A549 (cell line): ENCODE measurements around the gene DEFB131B. TPM values are rescaled to one million over a fixed set of nuclear protein-coding genes. Genes with fewer than 3 reads are reported as not detected.

Experiments used
- ATAC-seq, 2 experiments: fragments of 200-7000 bp in 1 of 2; fragments of >200 bp in 1 of 2; cut with Nextera tagmentation in 1 of 2; cut with Tn5 transposase in 1 of 2; 3 replicates each; pipeline versions ENCODE4 v1.8.0 to v1.9.1; 2018 to 2020; ENCODE audit warnings: mild to moderate bottlenecking in 1 of 2, moderate library complexity in 1 of 2
- CTCF ChIA-PET: fragments of 300-600 bp; sonication (Branson Sonifier 250); formaldehyde crosslinking; extraction: SDS; loops from one replicate; lab custom pipeline; 2021; ENCODE audit warnings: antibody characterized with exemption, inconsistent platforms; lab: Yijun Ruan, JAX
- POLR2A ChIA-PET: fragments of 350-600 bp; formaldehyde crosslinking; extraction: SDS; loops from one replicate; lab custom pipeline; 2021; ENCODE audit warnings: antibody characterized with exemption, inconsistent platforms; lab: Yijun Ruan, JAX
- DNase-seq, 2 experiments: peaks; one replicate each; pipeline versions ENCODE4 v3.0.0 to v3.0.0-alpha.2; 2011 to 2016; ENCODE audit warnings: low read depth in 1 of 2, low spot score in 1 of 2
- FAIRE-seq: peaks from 2 replicates; lab custom pipeline; 2011; peaks lifted over from hg19 to GRCh38; lab: Jason Lieb, UNC
- H3K27ac ChIP-seq, 2 experiments: fragments of >200 bp; sonication (Bioruptor Twin); formaldehyde crosslinking; 3 replicates each; pipeline ENCODE4 v1.5.1; 2016 to 2017
- H3K4me1 ChIP-seq: fragments of >200 bp; sonication (Bioruptor Twin); formaldehyde crosslinking; 3 replicates; pipeline ENCODE4 v1.6.1; 2016
- H3K4me2 ChIP-seq: fragments of >200 bp; sonication (Bioruptor Twin); formaldehyde crosslinking; 3 replicates; pipeline ENCODE4 v1.6.1; 2016
- H3K4me3 ChIP-seq: fragments of >200 bp; sonication (Bioruptor Twin); formaldehyde crosslinking; 3 replicates; pipeline ENCODE4 v1.5.1; 2016
- H3K9me3 ChIP-seq: fragments of >200 bp; sonication (Bioruptor Twin); formaldehyde crosslinking; 3 replicates; pipeline ENCODE4 v1.6.1; 2016
- BHLHE40 ChIP-seq: IDR thresholded peaks from 2 replicates; pipeline ENCODE4 v1.6.1; 2012; ENCODE audit warnings: low read depth, low read length, inconsistent platforms
- CEBPB ChIP-seq, 2 experiments: fragments of >200 bp in 1 of 2; sonication (Bioruptor Twin) in 1 of 2; formaldehyde crosslinking in 1 of 2; IDR thresholded peaks; 2 replicates each; pipeline ENCODE4 v1.6.1; 2012 to 2016
- CHD2 ChIP-seq: fragments of 150-350 bp; IDR thresholded peaks from 2 replicates; pipeline ENCODE4 v1.6.1; 2014; ENCODE audit warnings: low read length; ENCODE audit not compliant: partially characterized antibody
- CHD4 ChIP-seq: fragments of 200-600 bp; sonication (generic); IDR thresholded peaks from 2 replicates; pipeline ENCODE4 v1.6.1; 2016; ENCODE audit warnings: antibody characterized with exemption, mild to moderate bottlenecking, borderline replicate concordance
- E2F6 ChIP-seq: IDR thresholded peaks from 2 replicates; pipeline ENCODE4 v1.6.1; 2012; ENCODE audit warnings: low read depth, borderline replicate concordance
- EHMT2 ChIP-seq: fragments of 200-600 bp; sonication (generic); IDR thresholded peaks from 2 replicates; pipeline ENCODE4 v1.6.1; 2016; ENCODE audit warnings: antibody characterized with exemption, low read depth, mild to moderate bottlenecking, moderate library complexity
- ELK1 ChIP-seq: fragments of 150-350 bp; IDR thresholded peaks from 2 replicates; pipeline ENCODE4 v1.6.1; 2014; ENCODE audit warnings: low read depth, mild to moderate bottlenecking, low read length
- EP300 ChIP-seq, 2 experiments: fragments of >200 bp; sonication (Bioruptor Twin); formaldehyde crosslinking; IDR thresholded peaks; 2 replicates in 1 of 2; 3 replicates in 1 of 2; pipeline ENCODE4 v1.6.1; 2016 to 2017
- ESRRA ChIP-seq: fragments of 150-350 bp; IDR thresholded peaks from 2 replicates; pipeline ENCODE4 v1.6.1; 2014; ENCODE audit warnings: mild to moderate bottlenecking, low read length, borderline replicate concordance
- FOXS1 ChIP-seq: fragments of 250-450 bp; sonication (Bioruptor Pico); IDR thresholded peaks from 2 replicates; pipeline ENCODE4 v1.5.0; 2020; ENCODE audit warnings: mild to moderate bottlenecking, moderate library complexity
- HDAC2 ChIP-seq: fragments of 200-600 bp; sonication (generic); IDR thresholded peaks from 2 replicates; pipeline ENCODE4 v1.6.1; 2016
- HOXB5 ChIP-seq: fragments of 250-450 bp; sonication (Bioruptor Pico); IDR thresholded peaks from 2 replicates; pipeline ENCODE4 v1.5.0; 2020; ENCODE audit warnings: mild to moderate bottlenecking, moderate library complexity
- JUN ChIP-seq, 2 experiments: fragments of >200 bp; sonication (Bioruptor Twin); formaldehyde crosslinking; IDR thresholded peaks; 2 replicates in 1 of 2; 3 replicates in 1 of 2; pipeline ENCODE4 v1.6.1; 2016 to 2017
- KDM5A ChIP-seq: fragments of 200-600 bp; sonication (generic); IDR thresholded peaks from 2 replicates; pipeline ENCODE4 v1.6.1; 2016; ENCODE audit warnings: antibody characterized with exemption, mild to moderate bottlenecking
- MAFK ChIP-seq: fragments of 450-650 bp; IDR thresholded peaks from 2 replicates; pipeline ENCODE4 v1.6.1; 2014; ENCODE audit not compliant: partially characterized antibody
- MAX ChIP-seq: IDR thresholded peaks from 2 replicates; pipeline ENCODE4 v1.6.1; 2012
- MYC ChIP-seq: IDR thresholded peaks from 2 replicates; pipeline ENCODE4 v1.6.1; 2012; ENCODE audit warnings: mild to moderate bottlenecking, inconsistent platforms, low read length, improper control_type of control experiment, borderline replicate concordance
- NFE2L2 ChIP-seq: fragments of 150-350 bp; conservative IDR thresholded peaks from 2 replicates; pipeline ENCODE4 v1.6.1; 2014; ENCODE audit warnings: low read length
- NPAS2 ChIP-seq: fragments of 250-450 bp; sonication (Bioruptor Pico); IDR thresholded peaks from 2 replicates; pipeline ENCODE4 v1.8.0; 2022; ENCODE audit warnings: mild to moderate bottlenecking, moderate library complexity, borderline replicate concordance
- POLR2AphosphoS2 ChIP-seq: conservative IDR thresholded peaks from 2 replicates; pipeline ENCODE4 v1.6.1; 2012; ENCODE audit warnings: low read length, improper control_type of control experiment, inconsistent platforms
- RAD21 ChIP-seq, 2 experiments: fragments of >200 bp in 1 of 2; sonication (Bioruptor Twin) in 1 of 2; formaldehyde crosslinking in 1 of 2; IDR thresholded peaks in 1 of 2; conservative IDR thresholded peaks in 1 of 2; 2 replicates in 1 of 2; 3 replicates in 1 of 2; pipeline ENCODE4 v1.6.1; 2012 to 2018; ENCODE audit warnings: inconsistent platforms in 1 of 2
- RCOR1 ChIP-seq: fragments of 150-350 bp; IDR thresholded peaks from 2 replicates; pipeline ENCODE4 v1.6.1; 2014; ENCODE audit warnings: antibody characterized with exemption, low read length, low read depth
- SMC3 ChIP-seq: fragments of >200 bp; sonication (Bioruptor Twin); formaldehyde crosslinking; IDR thresholded peaks from 3 replicates; pipeline ENCODE4 v1.6.1; 2018; ENCODE audit warnings: inconsistent platforms
- SREBF2 ChIP-seq: fragments of 450-650 bp; IDR thresholded peaks from 2 replicates; pipeline ENCODE4 v1.6.1; 2014; ENCODE audit warnings: mild to moderate bottlenecking, moderate library complexity
- TFCP2L1 ChIP-seq: fragments of 250-450 bp; sonication (Bioruptor Pico); IDR thresholded peaks from 2 replicates; pipeline ENCODE4 v1.5.0; 2021; ENCODE audit warnings: mild to moderate bottlenecking
- TP53 ChIP-seq: fragments of 250-450 bp; sonication (Bioruptor Pico); IDR thresholded peaks from 2 replicates; pipeline ENCODE4 v1.5.0; 2021; ENCODE audit warnings: mild to moderate bottlenecking, moderate library complexity
- ZFP36 ChIP-seq: fragments of 450-650 bp; IDR thresholded peaks from 2 replicates; pipeline ENCODE4 v1.6.1; 2014; ENCODE audit warnings: borderline replicate concordance; ENCODE audit not compliant: partially characterized antibody
- ZNF302 ChIP-seq: fragments of 250-450 bp; sonication (Bioruptor Pico); IDR thresholded peaks from 2 replicates; pipeline ENCODE4 v1.9.0; 2021; ENCODE audit warnings: inconsistent platforms, mild to moderate bottlenecking, moderate library complexity
- ZSCAN20 ChIP-seq: fragments of 250-450 bp; sonication (Bioruptor Pico); IDR thresholded peaks from 2 replicates; pipeline ENCODE4 v1.8.0; 2022; ENCODE audit warnings: mild to moderate bottlenecking, moderate library complexity
- WGBS: methylation state at CpG from one replicate; pipeline ENCODE4 v1.1.6; 2017; ENCODE audit errors: missing lambda C conversion rate; 5-methylcytosine and 5-hydroxymethylcytosine counted together
- polyA plus RNA-seq, 4 experiments: library from polyadenylated mRNA; depleted of rRNA in 3 of 4; stranded (reverse); fragments of >200 nt; fragmentation: RNase III in 1 of 4; extraction: RNeasy Plus Mini Kit Qiagen cat#74134 plus additional on column Dnase treatment in 1 of 4; gene quantifications; 2 replicates in 3 of 4; 3 replicates in 1 of 4; pipeline ENCODE4 v1.2.3, GENCODE V29; 2011 to 2017
- TF ChIP-seq, protein P1 (sequence below): fragments of >200 bp; sonication (Bioruptor Twin); formaldehyde crosslinking; IDR thresholded peaks from 3 replicates; pipeline ENCODE4 v1.6.1; 2016
- TF ChIP-seq, protein P2 (sequence below): fragments of 200-600 bp; sonication (generic); IDR thresholded peaks from 2 replicates; pipeline ENCODE4 v1.6.1; 2016; ENCODE audit warnings: antibody characterized with exemption, mild to moderate bottlenecking, moderate library complexity

Gene DEFB131B
- polyA plus RNA-seq, 2 of the 4 experiments (the other 2 are of a cell fraction) = not detected

GRCh38 chr11:71927820-71928736, 49.8 kb downstream of the DEFB131B start, which contains the start of gene XNDC1N (continued):
- TF ChIP-seq HOXB5 (peak; percentile 15; the same call in 1 of the 2 replicates), MAX (peak; percentile 83), TFCP2L1 (peak; percentile 61; the same call in 1 of the 2 replicates), CEBPB (IDR thresholded peaks at IDR 0.05) (no peak), HDAC2 (no peak), EP300 (IDR thresholded peaks at IDR 0.05) (no peak), EHMT2 (no peak), KDM5A (peak; percentile 71), SREBF2 (no peak), E2F6 (peak; percentile 97), MYC (0 out of 2 replicates have a peak, but pooled peaks have one; percentile 59), SMC3 (no peak), TP53 (CRISPR knock-in tag) (no peak), CHD2 (no peak), ZFP36 (no peak), NFE2L2 (no peak), JUN (IDR thresholded peaks at IDR 0.05) (peak; percentile 64 to 78; a peak in 3 of 5 replicates), MAFK (no peak)
- TF ChIP-seq, protein P1, sequence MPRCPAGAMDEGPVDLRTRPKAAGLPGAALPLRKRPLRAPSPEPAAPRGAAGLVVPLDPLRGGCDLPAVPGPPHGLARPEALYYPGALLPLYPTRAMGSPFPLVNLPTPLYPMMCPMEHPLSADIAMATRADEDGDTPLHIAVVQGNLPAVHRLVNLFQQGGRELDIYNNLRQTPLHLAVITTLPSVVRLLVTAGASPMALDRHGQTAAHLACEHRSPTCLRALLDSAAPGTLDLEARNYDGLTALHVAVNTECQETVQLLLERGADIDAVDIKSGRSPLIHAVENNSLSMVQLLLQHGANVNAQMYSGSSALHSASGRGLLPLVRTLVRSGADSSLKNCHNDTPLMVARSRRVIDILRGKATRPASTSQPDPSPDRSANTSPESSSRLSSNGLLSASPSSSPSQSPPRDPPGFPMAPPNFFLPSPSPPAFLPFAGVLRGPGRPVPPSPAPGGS = no peak
- TF ChIP-seq, all 56 proteins: peak for 9

GRCh38 chr11:71928737-71929443, 50.6 kb downstream of the DEFB131B start, which contains the start of gene RNF121:
Gene RNF121 (plus strand): TSS chr11:71929046. CDS start chr11:71929062, 16 bp downstream.
- Histone ChIP-seq H3K4me1 (peaks cover 47% of the 10 kb centered on the region), H3K4me3 (peak within 1 kb of the TSS; percentile 90), H3K4me2 (peak within 1 kb of the TSS; percentile 94), H3K9me3 (no peaks in the 10 kb centered on the region), H3K27ac (peak within 1 kb of the TSS; percentile 91 to 95)
- DNase-seq (peak; percentile 95 to 96), ATAC-seq (peak; percentile 97), FAIRE-seq (no peak)
- POLR2A ChIA-PET = interaction anchor here (0.6 to 2.3 kb wide), 6 partner anchors 9 to 48 kb away, joined by 3 to 21 read pairs (median 4); no protein-coding TSS in a partner anchor
- CTCF ChIA-PET = interaction anchor here (0.6 to 4.0 kb wide), 10 partner anchors 9 to 217 kb away, joined by 3 to 32 read pairs (median 4); no protein-coding TSS in a partner anchor
- WGBS = 1% methylated on average over 30 of the region's 32 CpGs
- TF ChIP-seq ELK1 = no peak
- peak; percentile 61 for TF ChIP-seq CHD2
- TF ChIP-seq FOXS1 (CRISPR knock-in tag) = no peak; the same call in 1 of the 2 replicates
- peak; percentile 24; the same call in 1 of the 2 replicates for TF ChIP-seq ESRRA
- no peak for TF ChIP-seq ZSCAN20 (CRISPR knock-in tag)
- no peak for TF ChIP-seq NPAS2
- TF ChIP-seq CHD4 = no peak
- peak in 1 of 2 experiments; percentile 61; a peak in 2 of 5 replicates for TF ChIP-seq JUN (IDR thresholded peaks at IDR 0.05)
- TF ChIP-seq POLR2AphosphoS2 = no peak
- no peak for TF ChIP-seq RCOR1
- no peak for TF ChIP-seq HOXB5
- TF ChIP-seq, protein P2, sequence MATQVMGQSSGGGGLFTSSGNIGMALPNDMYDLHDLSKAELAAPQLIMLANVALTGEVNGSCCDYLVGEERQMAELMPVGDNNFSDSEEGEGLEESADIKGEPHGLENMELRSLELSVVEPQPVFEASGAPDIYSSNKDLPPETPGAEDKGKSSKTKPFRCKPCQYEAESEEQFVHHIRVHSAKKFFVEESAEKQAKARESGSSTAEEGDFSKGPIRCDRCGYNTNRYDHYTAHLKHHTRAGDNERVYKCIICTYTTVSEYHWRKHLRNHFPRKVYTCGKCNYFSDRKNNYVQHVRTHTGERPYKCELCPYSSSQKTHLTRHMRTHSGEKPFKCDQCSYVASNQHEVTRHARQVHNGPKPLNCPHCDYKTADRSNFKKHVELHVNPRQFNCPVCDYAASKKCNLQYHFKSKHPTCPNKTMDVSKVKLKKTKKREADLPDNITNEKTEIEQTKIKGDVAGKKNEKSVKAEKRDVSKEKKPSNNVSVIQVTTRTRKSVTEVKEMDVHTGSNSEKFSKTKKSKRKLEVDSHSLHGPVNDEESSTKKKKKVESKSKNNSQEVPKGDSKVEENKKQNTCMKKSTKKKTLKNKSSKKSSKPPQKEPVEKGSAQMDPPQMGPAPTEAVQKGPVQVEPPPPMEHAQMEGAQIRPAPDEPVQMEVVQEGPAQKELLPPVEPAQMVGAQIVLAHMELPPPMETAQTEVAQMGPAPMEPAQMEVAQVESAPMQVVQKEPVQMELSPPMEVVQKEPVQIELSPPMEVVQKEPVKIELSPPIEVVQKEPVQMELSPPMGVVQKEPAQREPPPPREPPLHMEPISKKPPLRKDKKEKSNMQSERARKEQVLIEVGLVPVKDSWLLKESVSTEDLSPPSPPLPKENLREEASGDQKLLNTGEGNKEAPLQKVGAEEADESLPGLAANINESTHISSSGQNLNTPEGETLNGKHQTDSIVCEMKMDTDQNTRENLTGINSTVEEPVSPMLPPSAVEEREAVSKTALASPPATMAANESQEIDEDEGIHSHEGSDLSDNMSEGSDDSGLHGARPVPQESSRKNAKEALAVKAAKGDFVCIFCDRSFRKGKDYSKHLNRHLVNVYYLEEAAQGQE = peak; percentile 67
- no peak for TF ChIP-seq ZNF302 (CRISPR knock-in tag)
- TF ChIP-seq EHMT2 = no peak
- TF ChIP-seq BHLHE40 = peak; percentile 64; the same call in 1 of the 2 replicates
- TF ChIP-seq RAD21 (conservative IDR thresholded peaks at IDR 0.05 in 1 of 2, IDR thresholded peaks at IDR 0.05 in 1 of 2) = no peak
